Kidney (tissue), 14 donors: ENCODE data around the gene MTHFSD. TPM values are rescaled to one million over a fixed set of nuclear protein-coding genes. Genes with fewer than 3 reads are reported as not detected.

Experiments
- DNase-seq, 5 donors: peaks; one replicate each; pipeline ENCODE4 v3.0.0-alpha.2; 2013 to 2020
- FAIRE-seq: peaks from 2 replicates; lab custom pipeline; 2012; peaks lifted over from hg19 to GRCh38; lab: Jason Lieb, UNC
- H3K27ac ChIP-seq, 2 donors: one replicate each; pipeline ENCODE4 v1.7.0; 2013; ENCODE audit warnings: low read depth in 2 of 2, low read length in 2 of 2, inconsistent platforms in 1 of 2
- H3K27me3 ChIP-seq: one replicate; pipeline ENCODE4 v1.7.1; 2013; ENCODE audit warnings: low read length, inconsistent platforms; ENCODE audit not compliant: control insufficient read depth, insufficient read depth
- H3K36me3 ChIP-seq, 3 donors: one replicate each; pipeline versions ENCODE4 v1.7.0 to v1.7.1; 2013; ENCODE audit warnings: low read length in 3 of 3, control low read depth in 1 of 3, inconsistent platforms in 1 of 3; ENCODE audit not compliant: insufficient read depth in 3 of 3, control insufficient read depth in 2 of 3
- H3K4me1 ChIP-seq, 3 donors: one replicate each; pipeline versions ENCODE4 v1.7.0 to v1.7.1; 2013; ENCODE audit warnings: low read length in 3 of 3, inconsistent platforms in 1 of 3, low read depth in 1 of 3; ENCODE audit not compliant: control insufficient read depth in 2 of 3, insufficient read depth in 2 of 3
- H3K4me3 ChIP-seq, 3 donors: one replicate each; pipeline versions ENCODE4 v1.7.0 to v1.8.1; 2013; ENCODE audit warnings: low read length in 3 of 3, control low read depth in 1 of 3, inconsistent platforms in 1 of 3
- H3K9ac ChIP-seq, 3 donors: one replicate each; pipeline versions ENCODE4 v1.7.0 to v1.7.1; 2013; ENCODE audit warnings: low read length in 3 of 3, control low read depth in 1 of 3, inconsistent platforms in 1 of 3
- H3K9me3 ChIP-seq, 3 donors: one replicate each; pipeline versions ENCODE4 v1.7.0 to v1.7.1; 2013; ENCODE audit warnings: low read length in 3 of 3, control low read depth in 1 of 3, inconsistent platforms in 1 of 3; ENCODE audit not compliant: control insufficient read depth in 2 of 3, insufficient read depth in 1 of 3
- CTCF ChIP-seq: IDR thresholded peaks from 3 replicates; pipeline ENCODE4 v1.5.1; 2012; ENCODE audit warnings: mild to moderate bottlenecking, moderate library complexity, borderline replicate concordance; ENCODE audit not compliant: insufficient read depth; ENCODE audit errors: extremely low read depth
- intact Hi-C: fragments of 100-400 bp; cut with DNase I; formaldehyde crosslinking; loops from one replicate; pipeline ENCODE4 v1.11.1; 2022
- polyA plus RNA-seq: library from polyadenylated mRNA; stranded (reverse); fragments of 350-450 nt; fragmentation: Illumina TruSeq; extraction: RNeasy Lipid Tissue Mini Kit (QIAGEN cat#74804); gene quantifications from one replicate; pipeline ENCODE4 v1.2.3, GENCODE V29; 2014; ENCODE audit warnings: low read depth, low replicate concordance; ENCODE audit not compliant: insufficient read depth
- total RNA-seq: library from RNA; stranded (reverse); fragmentation: NEBNext Ultra II Directional; extraction: Animal tissue kit (Norgen Biotek cat#: 25700); gene quantifications from one replicate; pipeline ENCODE4 v1.2.1, GENCODE V29; 2021
- donor health status: control.
- donor health status: control.
- donor health status: control.
- donor health status: control.
- donor health status: control.
- donor health status: DM: yes; HTN: yes; CAD: no.
- donor health status: Normal renal cell carcinoma (clear cell type).

Gene MTHFSD
- total and polyA plus RNA-seq, 2 donors from 2014 or later, result 11.3 to 26.2 TPM

DNA sequence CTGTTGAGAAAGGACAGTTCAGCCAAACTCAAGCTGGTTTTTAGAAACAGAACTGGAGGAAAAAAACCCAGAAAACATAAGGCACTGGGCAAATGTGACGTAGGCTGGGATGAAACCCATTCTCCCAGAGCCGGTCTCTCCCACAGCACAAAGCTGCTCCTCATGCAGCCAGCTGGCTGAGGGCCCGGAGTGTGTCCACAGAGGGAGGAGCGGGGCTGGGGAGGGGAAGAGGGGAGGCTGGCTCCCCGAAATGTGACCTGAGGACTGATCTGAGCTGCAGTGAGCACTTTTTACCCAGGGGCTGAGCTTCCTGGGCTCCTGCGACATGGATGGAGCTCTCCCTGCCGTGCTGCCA, 23.9 kb downstream of the MTHFSD start:
- peaks cover 0 to 3% (median 0%) of the 10 kb centered on the region in 3 donors for H3K36me3 ChIP-seq
- H3K27ac ChIP-seq, result no peak overlapping the region
- no peaks in the 10 kb centered on the region for H3K27me3 ChIP-seq
- H3K4me1 ChIP-seq, result no peaks in the 10 kb centered on the region
- peak in 1 of 5 donors; percentile 54 for DNase-seq
- intact Hi-C loops, result no loop called here
- no peaks in the 10 kb centered on the region for H3K9me3 ChIP-seq
- FAIRE-seq, result no peak
- no peak overlapping the region for H3K9ac ChIP-seq
- no peak overlapping the region for H3K4me3 ChIP-seq
- no peak for TF ChIP-seq CTCF

- intact Hi-C loops, result no loop called here
- Histone ChIP-seq H3K4me1 (no peaks in the 10 kb centered on the region), H3K27ac (no peak overlapping the region), H3K9ac (no peak overlapping the region), H3K9me3 (no peaks in the 10 kb centered on the region), H3K27me3 (no peaks in the 10 kb centered on the region), H3K36me3 (peaks cover 0 to 3% (median 0%) of the 10 kb centered on the region in 3 donors), H3K4me3 (no peak overlapping the region)
- no peak for FAIRE-seq
- DNase-seq, result peak in 1 of 5 donors; percentile 58
- no peak for TF ChIP-seq CTCF
Observed at GRCh38 chr16:86530251-86531190, 24.5 kb downstream of the MTHFSD start.

- no peak overlapping the region for H3K4me3 ChIP-seq
- DNase-seq (peak in 1 of 5 donors; percentile 26), FAIRE-seq (no peak)
- no peaks in the 10 kb centered on the region for H3K27me3 ChIP-seq
- no peaks in the 10 kb centered on the region for H3K9me3 ChIP-seq
- H3K27ac ChIP-seq, result no peak overlapping the region
- intact Hi-C loops, result no loop called here
- TF ChIP-seq CTCF, result no peak
- no peaks in the 10 kb centered on the region for H3K4me1 ChIP-seq
- no peak overlapping the region for H3K9ac ChIP-seq
- no peaks in the 10 kb centered on the region for H3K36me3 ChIP-seq
Observed at GRCh38 chr16:86529160-86529559, 25.9 kb downstream of the MTHFSD start.
